B cell (primary cell): ENCODE data around the gene AFF3. TPM values are rescaled to one million over a fixed set of nuclear protein-coding genes. Genes with fewer than 3 reads are reported as not detected.

Experiments used
- ATAC-seq: fragments of 200-7000 bp; cut with Tn5 transposase; one replicate; pipeline ENCODE4 v1.10.0; 2021; ENCODE audit warnings: low read depth, mild to moderate bottlenecking, moderate number of reproducible peaks, moderate library complexity
- CTCF ChIA-PET: fragments of 350-600 bp; sonication (Branson Sonifier 250); formaldehyde crosslinking; loops from one replicate; lab custom pipeline; 2021; ENCODE audit warnings: antibody characterized with exemption, inconsistent platforms; lab: Charles Lee
- POLR2A ChIA-PET: fragments of 350-600 bp; sonication (Branson Sonifier 250); formaldehyde crosslinking; loops from one replicate; lab custom pipeline; 2021; ENCODE audit warnings: antibody characterized with exemption; lab: Charles Lee
- DNase-seq: peaks from one replicate; pipeline ENCODE4 v3.0.0; 2013
- H2AFZ ChIP-seq: 2 replicates; pipeline ENCODE4 v1.6.1; 2012; ENCODE audit warnings: mild to moderate bottlenecking, low read depth, low read length; ENCODE audit not compliant: insufficient read depth, poor library complexity, severe bottlenecking
- H3K27ac ChIP-seq, 2 donors: 1 replicate in 1 of 2; 2 replicates in 1 of 2; pipeline ENCODE4 v1.5.1; 2012 to 2013; ENCODE audit warnings: low read length in 2 of 2, mild to moderate bottlenecking in 2 of 2, moderate library complexity in 1 of 2
- H3K27me3 ChIP-seq, 4 experiments: fragments of 200-600 bp in 1 of 4; sonication (generic) in 1 of 4; replicated peaks in 1 of 4; 1 replicate in 2 of 4; 2 replicates in 2 of 4; pipeline versions ENCODE4 v1.6.1 to v1.7.0; 2013 to 2016; ENCODE audit warnings: low read length in 3 of 4, mild to moderate bottlenecking in 2 of 4, mixed read lengths in 1 of 4, moderate library complexity in 1 of 4; ENCODE audit not compliant: insufficient read depth in 4 of 4, control insufficient read depth in 3 of 4; ENCODE audit errors: control extremely low read depth in 1 of 4
- H3K36me3 ChIP-seq, 2 experiments: replicated peaks in 1 of 2; 1 replicate in 1 of 2; 2 replicates in 1 of 2; pipeline versions ENCODE4 v1.6.1 to v1.7.1; 2013; ENCODE audit warnings: low read length in 1 of 2; ENCODE audit not compliant: insufficient read depth in 2 of 2, control insufficient read depth in 1 of 2; ENCODE audit errors: control extremely low read depth in 1 of 2, extremely low read depth in 1 of 2
- H3K4me1 ChIP-seq, 2 donors: fragments of 200-600 bp in 1 of 2; sonication (generic) in 1 of 2; 1 replicate in 1 of 2; 2 replicates in 1 of 2; pipeline versions ENCODE4 v1.5.1 to v1.6.1; 2013 to 2017; ENCODE audit warnings: low read length in 2 of 2; ENCODE audit not compliant: control insufficient read depth in 2 of 2, insufficient read depth in 2 of 2
- H3K4me2 ChIP-seq: replicated peaks from 2 replicates; pipeline ENCODE3; 2012; ENCODE audit warnings: mild to moderate bottlenecking, low read depth, low read length; ENCODE audit not compliant: poor library complexity, severe bottlenecking
- H3K4me3 ChIP-seq, 5 experiments: fragments of 200-600 bp in 1 of 5; sonication (generic) in 1 of 5; 1 replicate in 3 of 5; 2 replicates in 2 of 5; pipeline versions ENCODE4 v1.5.1 to v1.7.0; 2011 to 2016; ENCODE audit warnings: low read length in 4 of 5, mild to moderate bottlenecking in 4 of 5, low read depth in 2 of 5, control low read depth in 1 of 5, moderate library complexity in 1 of 5; ENCODE audit not compliant: insufficient read depth in 1 of 5; ENCODE audit errors: control extremely low read depth in 1 of 5, extremely low read depth in 1 of 5
- H3K79me2 ChIP-seq: fragments of 200-600 bp; sonication (generic); one replicate; pipeline ENCODE4 v1.6.0; 2016; ENCODE audit warnings: low read length; ENCODE audit not compliant: control insufficient read depth, insufficient read depth
- H3K9ac ChIP-seq: fragments of 200-600 bp; sonication (generic); 2 replicates; pipeline ENCODE4 v1.6.1; 2017; ENCODE audit warnings: mild to moderate bottlenecking, low read length, moderate library complexity
- H3K9me3 ChIP-seq, 3 donors: one replicate each; pipeline versions ENCODE4 v1.6.1 to v1.7.1; 2013; ENCODE audit warnings: low read length in 2 of 3; ENCODE audit not compliant: control insufficient read depth in 2 of 3, insufficient read depth in 1 of 3; ENCODE audit errors: control extremely low read depth in 1 of 3
- H4K20me1 ChIP-seq: 2 replicates; pipeline ENCODE4 v1.6.0; 2012; ENCODE audit warnings: mild to moderate bottlenecking, low read length; ENCODE audit not compliant: insufficient read depth, control insufficient read depth, poor library complexity, severe bottlenecking
- H3K27ac Mint-ChIP-seq: one replicate; pipeline ENCODE4 v1.8.0; 2021; ENCODE audit warnings: mixed read lengths
- H3K27me3 Mint-ChIP-seq: one replicate; pipeline ENCODE4 v1.8.0; 2021; ENCODE audit warnings: mixed read lengths
- H3K4me1 Mint-ChIP-seq: one replicate; pipeline ENCODE4 v1.8.0; 2021; ENCODE audit warnings: mixed read lengths
- H3K4me3 Mint-ChIP-seq: one replicate; pipeline ENCODE4 v1.8.0; 2021; ENCODE audit warnings: mixed read lengths
- H3K9me3 Mint-ChIP-seq: one replicate; pipeline ENCODE4 v1.8.0; 2022; ENCODE audit warnings: mixed read lengths; ENCODE audit not compliant: insufficient read depth
- CTCF ChIP-seq: fragments of 200-600 bp; IDR thresholded peaks from one replicate; pipeline ENCODE4 v1.8.0; 2022; ENCODE audit warnings: antibody characterized with exemption, mild to moderate bottlenecking
- EZH2 ChIP-seq: IDR thresholded peaks from 2 replicates; pipeline ENCODE4 v1.6.1; 2012; ENCODE audit warnings: borderline replicate concordance, low read depth, mild to moderate bottlenecking, moderate library complexity, low read length; ENCODE audit not compliant: insufficient read depth, poor library complexity, severe bottlenecking
- WGBS: methylation state at CpG from one replicate; pipeline ENCODE4 v1.1.5; 2013; ENCODE audit warnings: missing lambda C conversion rate; ENCODE audit not compliant: insufficient coverage; 5-methylcytosine and 5-hydroxymethylcytosine counted together
- intact Hi-C: fragments of 100-400 bp; cut with micrococcal nuclease; formaldehyde crosslinking; loops from one replicate; pipeline ENCODE4 v1.10.0; 2022
- polyA plus RNA-seq: library from polyadenylated mRNA; depleted of rRNA; stranded (reverse); fragments of >200 nt; gene quantifications from 2 replicates; pipeline ENCODE4 v1.2.3, GENCODE V29; 2012
- total RNA-seq, 2 donors: library from RNA; stranded (reverse); fragments of 120-200 nt in 1 of 2; gene quantifications; 1 replicate in 1 of 2; 2 replicates in 1 of 2; pipeline versions ENCODE4 v1.2.3 to v1.2.4, GENCODE V29; 2013 to 2022

The AFF3 gene
- total and polyA plus RNA-seq, 2 donors (not counting 1 experiment from before 2014, with no cell fraction given): 117 to 830 TPM

GRCh38 chr2:99512181-99512591 is 630.2 kb downstream of the AFF3 start:
- Histone ChIP-seq H4K20me1 (no peaks in the 10 kb centered on the region), H3K9me3 (no peaks in the 10 kb centered on the region), H3K4me3 (no peak overlapping the region), H3K27ac (no peak overlapping the region), H2AFZ (no peak overlapping the region), H3K4me1 (no peaks in the 10 kb centered on the region), H3K4me2 (no peak overlapping the region), H3K27me3 (no peaks in the 10 kb centered on the region), H3K36me3 (no peaks in the 10 kb centered on the region), H3K79me2 (no peaks in the 10 kb centered on the region), H3K9ac (no peak overlapping the region)
- Mint-ChIP-seq H3K4me3 (no peak overlapping the region), H3K9me3 (no peaks in the 10 kb centered on the region), H3K4me1 (no peaks in the 10 kb centered on the region), H3K27me3 (no peaks in the 10 kb centered on the region), H3K27ac (no peak overlapping the region)
- intact Hi-C loops: no loop called here
- POLR2A ChIA-PET: no interaction called here
- DNase-seq: no peak
- TF ChIP-seq CTCF (no peak), EZH2 (no peak)
- WGBS: no CpG with 5 or more reads among the region's 1 CpG
- CTCF ChIA-PET: no interaction called here
- ATAC-seq: no peak

GRCh38 chr2:99509387-99509786 is 633.0 kb downstream of the AFF3 start:
- no peaks in the 10 kb centered on the region for H3K27me3 ChIP-seq
- H3K4me3 ChIP-seq: no peak overlapping the region
- H3K9me3 ChIP-seq: no peaks in the 10 kb centered on the region
- intact Hi-C loops: no loop called here
- H2AFZ ChIP-seq: no peak overlapping the region
- no peaks in the 10 kb centered on the region for H3K27me3 Mint-ChIP-seq
- no peak overlapping the region for H3K4me3 Mint-ChIP-seq
- DNase-seq: no peak
- H3K9ac ChIP-seq: no peak overlapping the region
- H3K27ac Mint-ChIP-seq: no peak overlapping the region
- CTCF ChIA-PET: no interaction called here
- POLR2A ChIA-PET: interaction anchor here (0.7 kb wide), 1 partner anchor 63 kb away, joined by 3 read pairs; no protein-coding TSS in a partner anchor
- H3K27ac ChIP-seq: no peak overlapping the region
- H4K20me1 ChIP-seq: no peaks in the 10 kb centered on the region
- no CpG with 5 or more reads among the region's 4 CpGs for WGBS
- no peaks in the 10 kb centered on the region for H3K9me3 Mint-ChIP-seq
- H3K36me3 ChIP-seq: no peaks in the 10 kb centered on the region
- H3K4me1 ChIP-seq: peaks cover 3 to 10% of the 10 kb centered on the region in 2 donors
- TF ChIP-seq EZH2 (no peak), CTCF (no peak)
- H3K4me2 ChIP-seq: no peak overlapping the region
- H3K79me2 ChIP-seq: no peaks in the 10 kb centered on the region
- ATAC-seq: no peak
- peaks cover 16% of the 10 kb centered on the region for H3K4me1 Mint-ChIP-seq
